OCI-LY7 (cell line): Measurements from ENCODE around the gene ALDOB. TPM values are rescaled to one million over a fixed set of nuclear protein-coding genes. Genes with fewer than 3 reads are reported as not detected.

Source experiments
- BruUV-seq: library from RNA; stranded (reverse); fragments of 400-500 nt; replicated peaks from 2 replicates; lab custom pipeline; 2021; lab: Mats Ljungman, UMichigan
- CTCF ChIA-PET: fragments of 300-600 bp; sonication (Branson Sonifier 250); formaldehyde crosslinking; loops from one replicate; lab custom pipeline; 2022; ENCODE audit warnings: antibody characterized with exemption; ENCODE audit not compliant: unreplicated experiment; lab: Charles Lee
- POLR2A ChIA-PET: fragments of 300-600 bp; sonication (Branson Sonifier 250); formaldehyde crosslinking; loops from one replicate; lab custom pipeline; 2022; ENCODE audit warnings: antibody characterized with exemption; lab: Charles Lee
- DNase-seq: peaks from one replicate; pipeline ENCODE4 v3.0.0-alpha.2; 2015; ENCODE audit warnings: low spot score
- H2AFZ ChIP-seq: fragments of 200-600 bp; sonication (generic), shearing (Covaris generic); 2 replicates; pipeline ENCODE4 v1.6.1; 2014; ENCODE audit warnings: mild to moderate bottlenecking, antibody characterized with exemption, low read length, moderate library complexity
- H3K27ac ChIP-seq: fragments of 200-600 bp; sonication (generic); 2 replicates; pipeline ENCODE4 v1.5.1; 2014; ENCODE audit warnings: mixed run types, low read depth, mild to moderate bottlenecking, moderate library complexity, low read length, inconsistent platforms; ENCODE audit not compliant: poor library complexity, severe bottlenecking
- H3K36me3 ChIP-seq: fragments of 200-600 bp; sonication (generic); 2 replicates; pipeline ENCODE4 v1.6.1; 2014; ENCODE audit warnings: mild to moderate bottlenecking, antibody characterized with exemption, low read length, moderate library complexity, mixed read lengths; ENCODE audit not compliant: insufficient read depth
- H3K4me1 ChIP-seq: fragments of 200-600 bp; sonication (generic); 2 replicates; pipeline ENCODE4 v1.5.1; 2014; ENCODE audit warnings: mild to moderate bottlenecking, low read length; ENCODE audit not compliant: insufficient read depth, poor library complexity, severe bottlenecking
- H3K4me2 ChIP-seq: fragments of 200-600 bp; sonication (generic); 2 replicates; pipeline ENCODE4 v1.6.1; 2014; ENCODE audit warnings: mild to moderate bottlenecking, low read length
- H3K4me3 ChIP-seq: fragments of 200-600 bp; sonication (generic); 2 replicates; pipeline ENCODE4 v1.5.1; 2014; ENCODE audit warnings: mild to moderate bottlenecking, low read depth, low read length; ENCODE audit not compliant: poor library complexity, severe bottlenecking
- H3K79me2 ChIP-seq: fragments of 200-600 bp; sonication (generic); 2 replicates; pipeline ENCODE4 v1.6.1; 2016; ENCODE audit warnings: low read depth, mild to moderate bottlenecking, low read length, moderate library complexity, mixed read lengths; ENCODE audit not compliant: insufficient read depth
- H3K9me2 ChIP-seq: fragments of 200-600 bp; sonication (generic); 2 replicates; pipeline ENCODE4 v1.6.1; 2016; ENCODE audit warnings: mild to moderate bottlenecking, low read length, mixed read lengths; ENCODE audit not compliant: insufficient read depth
- H3K9me3 ChIP-seq: fragments of 200-600 bp; sonication (generic); 2 replicates; pipeline ENCODE4 v1.6.1; 2014; ENCODE audit warnings: mild to moderate bottlenecking, mixed run types, low read length, mixed read lengths
- H4K20me1 ChIP-seq: fragments of 200-600 bp; sonication (generic); 2 replicates; pipeline ENCODE4 v1.6.1; 2014; ENCODE audit warnings: mild to moderate bottlenecking, antibody characterized with exemption, low read length, moderate library complexity, mixed read lengths; ENCODE audit not compliant: insufficient read depth
- EZH2phosphoT487 ChIP-seq: fragments of 200-600 bp; sonication (generic); IDR thresholded peaks from 2 replicates; pipeline ENCODE4 v1.6.1; 2018; ENCODE audit warnings: low read depth, borderline replicate concordance, mild to moderate bottlenecking, mixed run types, antibody characterized with exemption, low read length, moderate library complexity, mixed read lengths
- intact Hi-C: fragments of 100-400 bp; cut with micrococcal nuclease; formaldehyde crosslinking; loops from one replicate; pipeline ENCODE4 v1.10.0; 2022; ENCODE audit not compliant: unreplicated experiment
- total RNA-seq, 2 experiments: library from RNA; depleted of rRNA in 1 of 2; stranded (reverse); fragments of >200 nt in 1 of 2; shearing (Covaris generic) in 1 of 2; gene quantifications; 2 replicates each; pipeline ENCODE4 v1.2.3, GENCODE V29; 2014 to 2022
- TF ChIP-seq, protein P1 (sequence below): fragments of 200-600 bp; sonication (generic); conservative IDR thresholded peaks from 2 replicates; pipeline ENCODE4 v1.5.1; 2014; ENCODE audit warnings: mild to moderate bottlenecking, antibody characterized with exemption, low read length, moderate library complexity, mixed read lengths

Gene ALDOB
- total RNA-seq, 2 experiments from 2014 or later, result not detected

DNA sequence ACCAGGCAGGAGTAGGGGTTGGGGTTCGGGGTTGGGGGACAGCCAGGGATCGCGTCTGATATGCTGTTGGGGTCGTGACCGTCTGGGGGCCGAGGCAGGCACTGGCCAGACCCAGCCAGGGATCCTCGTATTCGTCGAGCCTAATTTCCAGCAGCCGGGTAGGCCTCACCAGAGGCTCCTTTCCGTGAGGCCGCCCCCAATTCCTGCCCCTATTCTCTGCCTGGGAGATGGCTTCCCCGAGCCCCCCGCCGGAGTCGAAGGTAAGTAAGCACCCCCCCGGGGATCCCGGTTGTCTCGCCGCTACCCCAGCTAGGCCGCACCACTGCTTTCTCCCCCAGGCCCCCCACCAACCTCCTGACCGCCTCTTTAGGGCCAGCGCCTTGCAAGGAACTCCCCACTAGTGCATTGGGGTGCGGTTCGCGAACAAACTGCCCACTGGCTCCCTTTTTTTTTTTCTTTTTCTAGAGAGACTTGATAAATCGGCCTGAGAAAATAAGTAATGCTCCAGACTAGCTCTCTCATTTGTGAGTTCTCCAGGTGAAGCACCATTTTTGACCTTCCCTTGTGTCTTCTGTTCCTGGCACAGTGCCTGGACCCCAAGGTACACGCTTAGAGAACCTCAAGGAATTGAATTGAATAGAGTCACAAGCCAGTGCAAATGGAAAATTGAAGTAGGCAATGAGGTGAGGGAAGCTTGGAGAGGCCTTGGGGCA lies 36.5 kb downstream of the ALDOB start:
- peaks cover 60% of the 10 kb centered on the region for H3K79me2 ChIP-seq
- H3K4me3 ChIP-seq, result peak overlapping the region; percentile 95
- DNase-seq, result peak; percentile 7
- no TSS peak for BruUV-seq
- ChIA-PET CTCF (no interaction called here), POLR2A (interaction anchor here (0.5 to 2.8 kb wide), 8 partner anchors 11 to 1000 kb away, joined by 3 to 15 read pairs (median 4); no protein-coding TSS in a partner anchor)
- H2AFZ ChIP-seq, result peak overlapping the region; percentile 42; the same call in 1 of the 2 replicates
- intact Hi-C loops, result loop anchor here (5.0 kb wide), 1 partner anchor 133 kb away; the partner anchor contains the start of gene RNF20
- H3K4me2 ChIP-seq, result peak overlapping the region; percentile 95
- peaks cover 21% of the 10 kb centered on the region; the same call in 1 of the 2 replicates for H3K9me3 ChIP-seq
- peak overlapping the region; percentile 28 for H3K27ac ChIP-seq
- TF ChIP-seq, protein P1, sequence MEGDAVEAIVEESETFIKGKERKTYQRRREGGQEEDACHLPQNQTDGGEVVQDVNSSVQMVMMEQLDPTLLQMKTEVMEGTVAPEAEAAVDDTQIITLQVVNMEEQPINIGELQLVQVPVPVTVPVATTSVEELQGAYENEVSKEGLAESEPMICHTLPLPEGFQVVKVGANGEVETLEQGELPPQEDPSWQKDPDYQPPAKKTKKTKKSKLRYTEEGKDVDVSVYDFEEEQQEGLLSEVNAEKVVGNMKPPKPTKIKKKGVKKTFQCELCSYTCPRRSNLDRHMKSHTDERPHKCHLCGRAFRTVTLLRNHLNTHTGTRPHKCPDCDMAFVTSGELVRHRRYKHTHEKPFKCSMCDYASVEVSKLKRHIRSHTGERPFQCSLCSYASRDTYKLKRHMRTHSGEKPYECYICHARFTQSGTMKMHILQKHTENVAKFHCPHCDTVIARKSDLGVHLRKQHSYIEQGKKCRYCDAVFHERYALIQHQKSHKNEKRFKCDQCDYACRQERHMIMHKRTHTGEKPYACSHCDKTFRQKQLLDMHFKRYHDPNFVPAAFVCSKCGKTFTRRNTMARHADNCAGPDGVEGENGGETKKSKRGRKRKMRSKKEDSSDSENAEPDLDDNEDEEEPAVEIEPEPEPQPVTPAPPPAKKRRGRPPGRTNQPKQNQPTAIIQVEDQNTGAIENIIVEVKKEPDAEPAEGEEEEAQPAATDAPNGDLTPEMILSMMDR, result no peak
- no peak for TF ChIP-seq EZH2phosphoT487
- H3K4me1 ChIP-seq, result peaks cover 28% of the 10 kb centered on the region
- peaks cover 67% of the 10 kb centered on the region for H3K36me3 ChIP-seq
- H3K9me2 ChIP-seq, result no peaks in the 10 kb centered on the region
- H4K20me1 ChIP-seq, result peaks cover 5% of the 10 kb centered on the region; the same call in 1 of the 2 replicates

DNA sequence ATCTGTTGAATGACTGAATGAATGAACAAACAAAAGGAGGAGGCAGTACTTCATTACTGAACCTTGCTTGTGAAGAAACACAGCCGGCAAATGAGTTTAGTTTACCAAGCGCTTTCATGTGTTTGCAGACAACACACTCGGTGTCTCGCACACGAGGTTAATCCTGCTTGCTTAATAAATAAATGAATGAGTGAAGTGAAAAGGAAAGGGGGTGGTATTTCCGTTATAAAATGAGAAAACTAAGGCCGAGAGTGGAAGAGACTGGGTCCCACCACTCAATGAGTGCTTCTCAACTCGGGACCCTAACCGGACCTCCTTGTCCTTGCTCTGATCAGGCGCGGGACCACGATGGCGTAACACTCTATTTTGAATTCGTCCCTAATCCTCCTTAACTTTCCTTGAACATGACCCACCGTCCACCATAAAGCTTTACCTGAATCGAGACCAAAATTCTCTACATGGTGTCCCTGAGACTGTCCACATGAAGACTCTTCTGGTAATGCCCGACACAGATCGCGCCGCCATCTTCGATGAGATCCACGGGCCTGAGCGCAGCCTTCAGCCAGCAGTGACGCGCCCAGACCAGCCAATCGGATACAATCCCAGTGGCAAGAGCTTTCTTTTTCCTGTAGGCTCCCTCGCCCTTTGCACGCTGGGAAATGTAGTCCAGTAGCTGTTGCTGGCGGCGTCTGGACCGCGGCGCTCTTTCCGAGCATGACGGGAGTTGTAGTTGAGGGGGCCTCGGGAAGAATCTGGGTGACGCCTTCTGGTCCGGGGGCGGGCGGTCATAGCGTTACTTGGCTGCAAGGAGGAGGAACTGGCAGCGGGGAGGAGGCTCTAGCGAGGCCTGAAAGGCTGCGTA lies 37.3 kb downstream of the ALDOB start, which contains the start of the genes MRPL50 and ZNF189:
TSS of gene MRPL50 (minus strand) at position 551 of the 862 bp plus-strand sequence. CDS start at position 525, 26 bp downstream.
TSS of gene ZNF189 (plus strand) at position 784 of the 862 bp plus-strand sequence. CDS start 306 bp downstream, outside the sequence.
- peak within 1 kb of the TSS; percentile 95 for H3K4me3 ChIP-seq
- H3K27ac ChIP-seq, result peak within 1 kb of the TSS; percentile 54
- ChIA-PET POLR2A (interaction anchor here (0.5 to 2.8 kb wide), 8 partner anchors 10 to 999 kb away, joined by 3 to 15 read pairs (median 4); no protein-coding TSS in a partner anchor), CTCF (no interaction called here)
- H3K4me1 ChIP-seq, result peaks cover 28% of the 10 kb centered on the region
- peak within 1 kb of the TSS; percentile 85; the same call in 1 of the 2 replicates for H2AFZ ChIP-seq
- peak within 1 kb of the TSS; percentile 100 for H3K4me2 ChIP-seq
- H3K79me2 ChIP-seq, result peaks cover 68% of the 10 kb centered on the region
- TSS peak; percentile 74 for BruUV-seq
- intact Hi-C loops, result loop anchor here (5.0 kb wide), 1 partner anchor 134 kb away; the partner anchor contains the start of gene RNF20
- no peak for TF ChIP-seq EZH2phosphoT487
- TF ChIP-seq, protein P1, result no peak
- DNase-seq, result peak; percentile 97
- peaks cover 5% of the 10 kb centered on the region; the same call in 1 of the 2 replicates for H4K20me1 ChIP-seq
- H3K9me2 ChIP-seq, result no peaks in the 10 kb centered on the region
- H3K36me3 ChIP-seq, result peaks cover 67% of the 10 kb centered on the region
- peaks cover 29% of the 10 kb centered on the region; the same call in 1 of the 2 replicates for H3K9me3 ChIP-seq
